ENCODE data around the gene PRKCI. TPM values are rescaled to one million over a fixed set of nuclear protein-coding genes. Genes with fewer than 3 reads are reported as not detected.
"Not testable (repeated sequence)": the region's sequence is repeated elsewhere in the genome, so short reads cannot be mapped to it uniquely, and the experiment has no call there.

PRKCI gene
- total RNA-seq, 2 donors from 2014 or later, result 34.4 to 48.2 TPM

GRCh38 chr3:170180908-170181885 is 41.0 kb upstream of the PRKCI start, which contains the start of gene PHC3:
Gene PHC3, minus strand, starts transcription at chr3:170181733. Its CDS starts 18 bp downstream, at chr3:170181715.
- Histone ChIP-seq H3K27ac (peak within 1 kb of the TSS; percentile 99), H3K4me3 (peak within 1 kb of the TSS; percentile 86), H3K9ac (ENCODE audit: low read depth in 2 of 2, low read length in 2 of 2) (peak within 1 kb of the TSS; percentile 94 to 95), H3K36me3 (no peaks in the 10 kb centered on the region), H3K27me3 (no peaks in the 10 kb centered on the region), H3K9me3 (no peaks in the 10 kb centered on the region), H3K4me1 (peaks cover 3% of the 10 kb centered on the region)
- no peak for TF ChIP-seq CTCF (IDR thresholded peaks at IDR 0.05)
- intact Hi-C loops (cut with DNase I), result no loop called here
- DNase-seq, result peak; percentile 95

GRCh38 chr3:170189398-170190256 is 32.6 kb upstream of the PRKCI start:
- TF ChIP-seq CTCF (IDR thresholded peaks at IDR 0.05), result no peak

GRCh38 chr3:170195759-170196158 is 26.5 kb upstream of the PRKCI start:
- H3K27me3 ChIP-seq; H3K9me3 ChIP-seq; intact Hi-C loops (cut with DNase I); DNase-seq; H3K9ac ChIP-seq (ENCODE audit: low read depth in 2 of 2, low read length in 2 of 2); H3K4me1 ChIP-seq; H3K4me3 ChIP-seq; H3K36me3 ChIP-seq; H3K27ac ChIP-seq: not testable (repeated sequence)

More at GRCh38 chr3:170189398-170190256, 32.6 kb upstream of the PRKCI start:
- Histone ChIP-seq H3K9ac (ENCODE audit: low read depth in 2 of 2, low read length in 2 of 2) (no peak overlapping the region), H3K4me3 (no peak overlapping the region), H3K27me3 (no peaks in the 10 kb centered on the region), H3K36me3 (no peaks in the 10 kb centered on the region), H3K4me1 (no peaks in the 10 kb centered on the region), H3K9me3 (no peaks in the 10 kb centered on the region), H3K27ac (no peak overlapping the region)
- intact Hi-C loops (cut with DNase I), result no loop called here
- no peak for DNase-seq

- intact Hi-C loops (cut with DNase I), result no loop called here
- no peak for TF ChIP-seq CTCF (IDR thresholded peaks at IDR 0.05)
- H3K27ac ChIP-seq, result no peak overlapping the region
- no peaks in the 10 kb centered on the region for H3K4me1 ChIP-seq
- DNase-seq, result no peak
- no peak overlapping the region for H3K4me3 ChIP-seq
- H3K9ac ChIP-seq (ENCODE audit: low read depth in 2 of 2, low read length in 2 of 2), result no peak overlapping the region
- no peaks in the 10 kb centered on the region for H3K27me3 ChIP-seq
- H3K9me3 ChIP-seq, result no peaks in the 10 kb centered on the region
- H3K36me3 ChIP-seq, result no peaks in the 10 kb centered on the region
Measured at GRCh38 chr3:170196833-170197232, 25.4 kb upstream of the PRKCI start.

- no peaks in the 10 kb centered on the region for H3K4me1 ChIP-seq
- DNase-seq, result no peak
- no peaks in the 10 kb centered on the region for H3K36me3 ChIP-seq
- no peak overlapping the region for H3K4me3 ChIP-seq
- H3K27ac ChIP-seq, result no peak overlapping the region
- H3K9ac ChIP-seq (ENCODE audit: low read depth in 2 of 2, low read length in 2 of 2), result no peak overlapping the region
- H3K27me3 ChIP-seq, result no peaks in the 10 kb centered on the region
- no peaks in the 10 kb centered on the region for H3K9me3 ChIP-seq
- TF ChIP-seq CTCF (IDR thresholded peaks at IDR 0.05), result no peak
- intact Hi-C loops (cut with DNase I), result no loop called here
Measured at GRCh38 chr3:170200987-170201386, 21.2 kb upstream of the PRKCI start.
